ENCODE results near the gene RTN1.

Gene RTN1

DNA sequence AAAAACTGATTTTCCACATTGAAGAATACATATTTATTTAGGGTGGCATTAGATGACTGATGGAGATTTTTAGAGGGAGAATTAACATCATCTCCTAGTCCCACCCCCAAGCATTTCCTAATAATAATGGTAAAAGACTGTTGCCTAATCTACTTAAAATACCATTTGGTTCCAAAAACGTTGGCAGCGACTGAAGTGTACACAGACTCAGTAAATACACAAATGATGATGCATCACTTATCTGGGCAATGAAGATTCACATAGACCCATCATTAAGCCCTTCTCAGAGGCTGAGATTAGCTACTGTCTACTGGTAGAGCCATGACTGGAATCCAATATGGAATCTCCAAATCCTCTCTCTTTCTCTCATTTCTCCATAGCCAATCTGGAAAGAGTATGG is 18.2 kb downstream of the RTN1 start:
- Histone ChIP-seq H2AFZ (ENCODE audit: low read length) (no peak overlapping the region), H3K9me2 (replicated peaks; ENCODE audit: low read depth, low read length) (no peaks in the 10 kb centered on the region), H3F3A (ENCODE audit: low read depth) (no peaks in the 10 kb centered on the region), H4K20me1 (ENCODE audit: insufficient read depth, low read length, poor library complexity, severe bottlenecking) (no peaks in the 10 kb centered on the region), H3K4me2 (ENCODE audit: low read depth, low read length, poor library complexity, severe bottlenecking) (no peak overlapping the region), H3K27me3 (ENCODE audit: insufficient read depth, low read length, poor library complexity, severe bottlenecking) (no peaks in the 10 kb centered on the region), H3K79me2 (ENCODE audit: insufficient read depth, low read length) (no peaks in the 10 kb centered on the region), H3K9ac (ENCODE audit: low read depth, low read length, poor library complexity, severe bottlenecking) (no peak overlapping the region), H3K36me3 (ENCODE audit: insufficient read depth, low read length) (no peaks in the 10 kb centered on the region), H3K4me3 (ENCODE audit: low read length, poor library complexity, severe bottlenecking) (no peak overlapping the region), H3K9me3 (ENCODE audit: insufficient read depth, low read depth, low read length) (no peaks in the 10 kb centered on the region), H3K4me1 (ENCODE audit: insufficient read depth, low read length, poor library complexity, severe bottlenecking) (no peaks in the 10 kb centered on the region)
- no peak for TF ChIP-seq EZH2phosphoT487 (IDR thresholded peaks at IDR 0.05; ENCODE audit: borderline replicate concordance)
- TF ChIP-seq, protein P1, sequence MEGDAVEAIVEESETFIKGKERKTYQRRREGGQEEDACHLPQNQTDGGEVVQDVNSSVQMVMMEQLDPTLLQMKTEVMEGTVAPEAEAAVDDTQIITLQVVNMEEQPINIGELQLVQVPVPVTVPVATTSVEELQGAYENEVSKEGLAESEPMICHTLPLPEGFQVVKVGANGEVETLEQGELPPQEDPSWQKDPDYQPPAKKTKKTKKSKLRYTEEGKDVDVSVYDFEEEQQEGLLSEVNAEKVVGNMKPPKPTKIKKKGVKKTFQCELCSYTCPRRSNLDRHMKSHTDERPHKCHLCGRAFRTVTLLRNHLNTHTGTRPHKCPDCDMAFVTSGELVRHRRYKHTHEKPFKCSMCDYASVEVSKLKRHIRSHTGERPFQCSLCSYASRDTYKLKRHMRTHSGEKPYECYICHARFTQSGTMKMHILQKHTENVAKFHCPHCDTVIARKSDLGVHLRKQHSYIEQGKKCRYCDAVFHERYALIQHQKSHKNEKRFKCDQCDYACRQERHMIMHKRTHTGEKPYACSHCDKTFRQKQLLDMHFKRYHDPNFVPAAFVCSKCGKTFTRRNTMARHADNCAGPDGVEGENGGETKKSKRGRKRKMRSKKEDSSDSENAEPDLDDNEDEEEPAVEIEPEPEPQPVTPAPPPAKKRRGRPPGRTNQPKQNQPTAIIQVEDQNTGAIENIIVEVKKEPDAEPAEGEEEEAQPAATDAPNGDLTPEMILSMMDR (conservative IDR thresholded peaks at IDR 0.05; ENCODE audit: low read length): no peak

DNA sequence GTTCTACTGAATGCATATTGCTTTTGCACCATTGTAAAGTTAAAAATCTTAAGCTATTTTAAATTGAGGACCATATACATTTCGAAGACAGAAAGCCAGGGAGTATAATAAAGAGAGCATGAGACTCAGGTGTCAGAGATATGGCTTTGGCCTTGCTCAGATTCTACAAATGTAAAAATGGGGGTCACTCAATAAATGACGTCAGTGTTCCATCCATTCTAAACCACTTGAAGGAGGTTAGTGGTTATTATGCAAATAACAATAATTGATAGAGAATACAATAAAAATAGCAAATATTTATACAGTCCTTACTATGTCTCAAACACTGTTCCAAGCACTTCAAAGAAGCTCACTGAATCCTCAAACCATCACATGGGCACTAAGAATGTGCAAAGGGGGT is 20.1 kb downstream of the RTN1 start:
- no peak overlapping the region for H3K9ac ChIP-seq (ENCODE audit: low read depth, low read length, poor library complexity, severe bottlenecking)
- H4K20me1 ChIP-seq (ENCODE audit: insufficient read depth, low read length, poor library complexity, severe bottlenecking): no peaks in the 10 kb centered on the region
- TF ChIP-seq EZH2phosphoT487 (IDR thresholded peaks at IDR 0.05; ENCODE audit: borderline replicate concordance): no peak
- TF ChIP-seq, protein P1 (conservative IDR thresholded peaks at IDR 0.05; ENCODE audit: low read length): no peak
- H2AFZ ChIP-seq (ENCODE audit: low read length): no peak overlapping the region
- no peaks in the 10 kb centered on the region for H3K27me3 ChIP-seq (ENCODE audit: insufficient read depth, low read length, poor library complexity, severe bottlenecking)
- no peaks in the 10 kb centered on the region for H3K36me3 ChIP-seq (ENCODE audit: insufficient read depth, low read length)
- no peaks in the 10 kb centered on the region for H3F3A ChIP-seq (ENCODE audit: low read depth)
- H3K79me2 ChIP-seq (ENCODE audit: insufficient read depth, low read length): no peaks in the 10 kb centered on the region
- H3K4me1 ChIP-seq (ENCODE audit: insufficient read depth, low read length, poor library complexity, severe bottlenecking): no peaks in the 10 kb centered on the region
- no peak overlapping the region for H3K4me2 ChIP-seq (ENCODE audit: low read depth, low read length, poor library complexity, severe bottlenecking)
- H3K4me3 ChIP-seq (ENCODE audit: low read length, poor library complexity, severe bottlenecking): no peak overlapping the region
- no peaks in the 10 kb centered on the region for H3K9me3 ChIP-seq (ENCODE audit: insufficient read depth, low read depth, low read length)
- H3K9me2 ChIP-seq (replicated peaks; ENCODE audit: low read depth, low read length): no peaks in the 10 kb centered on the region

GRCh38 chr14:59849411-59850130 is 21.0 kb downstream of the RTN1 start:
- H4K20me1 ChIP-seq (ENCODE audit: insufficient read depth, low read length, poor library complexity, severe bottlenecking): no peaks in the 10 kb centered on the region
- no peak overlapping the region for H3K4me2 ChIP-seq (ENCODE audit: low read depth, low read length, poor library complexity, severe bottlenecking)
- no peak overlapping the region for H2AFZ ChIP-seq (ENCODE audit: low read length)
- H3K36me3 ChIP-seq (ENCODE audit: insufficient read depth, low read length): no peaks in the 10 kb centered on the region
- no peaks in the 10 kb centered on the region for H3K27me3 ChIP-seq (ENCODE audit: insufficient read depth, low read length, poor library complexity, severe bottlenecking)
- H3K9ac ChIP-seq (ENCODE audit: low read depth, low read length, poor library complexity, severe bottlenecking): no peak overlapping the region
- no peak overlapping the region for H3K4me3 ChIP-seq (ENCODE audit: low read length, poor library complexity, severe bottlenecking)
- TF ChIP-seq, protein P1 (conservative IDR thresholded peaks at IDR 0.05; ENCODE audit: low read length): no peak
- TF ChIP-seq EZH2phosphoT487 (IDR thresholded peaks at IDR 0.05; ENCODE audit: borderline replicate concordance): no peak
- H3K4me1 ChIP-seq (ENCODE audit: insufficient read depth, low read length, poor library complexity, severe bottlenecking): no peaks in the 10 kb centered on the region
- H3K79me2 ChIP-seq (ENCODE audit: insufficient read depth, low read length): no peaks in the 10 kb centered on the region
- no peaks in the 10 kb centered on the region for H3F3A ChIP-seq (ENCODE audit: low read depth)
- H3K9me3 ChIP-seq (ENCODE audit: insufficient read depth, low read depth, low read length): no peaks in the 10 kb centered on the region
- no peaks in the 10 kb centered on the region for H3K9me2 ChIP-seq (replicated peaks; ENCODE audit: low read depth, low read length)

Data from Loucy (cell line).